Lung (tissue), 12 donors: ENCODE measurements around the gene ULK4. TPM values are rescaled to one million over a fixed set of nuclear protein-coding genes. Genes with fewer than 3 reads are reported as not detected.

Experiments used
- ATAC-seq: fragments of 200-7000 bp; cut with Tn5 transposase; one replicate; pipeline ENCODE4 v1.9.1; 2020; ENCODE audit warnings: moderate number of reproducible peaks; ENCODE audit not compliant: insufficient read depth, low FRiP score
- DNase-seq, 3 donors: peaks; one replicate each; pipeline ENCODE4 v3.0.0-alpha.2; 2013 to 2017
- H3K27ac ChIP-seq, 2 donors: one replicate each; pipeline ENCODE4 v1.5.1; 2013; ENCODE audit warnings: mild to moderate bottlenecking in 2 of 2, moderate library complexity in 2 of 2, control low read depth in 1 of 2, inconsistent platforms in 1 of 2, low read depth in 1 of 2, low read length in 1 of 2
- H3K27me3 ChIP-seq, 3 donors: one replicate each; pipeline ENCODE4 v1.5.1; 2013; ENCODE audit warnings: low read length in 2 of 3; ENCODE audit not compliant: control insufficient read depth in 3 of 3, insufficient read depth in 3 of 3
- H3K36me3 ChIP-seq, 4 donors: one replicate each; pipeline ENCODE4 v1.5.1; 2013; ENCODE audit warnings: low read length in 4 of 4, mild to moderate bottlenecking in 1 of 4, moderate library complexity in 1 of 4; ENCODE audit not compliant: control insufficient read depth in 4 of 4, insufficient read depth in 4 of 4
- H3K4me1 ChIP-seq, 5 donors: one replicate each; pipeline ENCODE4 v1.5.1; 2013; ENCODE audit warnings: low read length in 5 of 5, mild to moderate bottlenecking in 2 of 5, moderate library complexity in 1 of 5; ENCODE audit not compliant: control insufficient read depth in 5 of 5, insufficient read depth in 5 of 5
- H3K4me3 ChIP-seq: one replicate; pipeline ENCODE4 v1.5.1; 2013; ENCODE audit warnings: mild to moderate bottlenecking, control low read depth, moderate library complexity
- H3K9ac ChIP-seq, 2 donors: one replicate each; pipeline ENCODE4 v1.5.1; 2013; ENCODE audit warnings: low read length in 2 of 2, control low read depth in 1 of 2; ENCODE audit not compliant: insufficient read depth in 1 of 2
- H3K9me3 ChIP-seq, 4 donors: one replicate each; pipeline ENCODE4 v1.5.1; 2013; ENCODE audit warnings: low read length in 3 of 4, mild to moderate bottlenecking in 1 of 4, moderate library complexity in 1 of 4; ENCODE audit not compliant: control insufficient read depth in 4 of 4, insufficient read depth in 3 of 4
- CTCF ChIP-seq: IDR thresholded peaks from 2 replicates; pipeline ENCODE4 v1.5.1; 2012; ENCODE audit warnings: mild to moderate bottlenecking; ENCODE audit errors: control extremely low read depth, extremely low read depth
- WGBS, 2 donors: extraction: QIAGEN DNeasy Blood & Tissue Kit; methylation state at CpG; one replicate each; pipeline ENCODE4 v1.1.7; 2013; 5-methylcytosine and 5-hydroxymethylcytosine counted together
- polyA plus RNA-seq, 2 donors: library from polyadenylated mRNA; stranded (reverse); fragments of 200-250 nt; gene quantifications; one replicate each; pipeline ENCODE4 v1.2.1, GENCODE V29; 2013
- total RNA-seq, 2 donors: library from RNA; depleted of rRNA in 1 of 2; stranded (reverse); fragments of >200 nt in 1 of 2; gene quantifications; one replicate each; pipeline ENCODE4 v1.2.1, GENCODE V29; 2014 to 2021
- donor health status: control.
- donor health status: control.
- donor health status: Bipolar disorder and iron deficiency.
- donor health status: healthy.
- donor health status: DM: yes; HTN: yes; CAD: no.

The ULK4 gene
- total and polyA plus RNA-seq, 4 donors = 2.8 to 56.0 (median 12.6) TPM

DNA sequence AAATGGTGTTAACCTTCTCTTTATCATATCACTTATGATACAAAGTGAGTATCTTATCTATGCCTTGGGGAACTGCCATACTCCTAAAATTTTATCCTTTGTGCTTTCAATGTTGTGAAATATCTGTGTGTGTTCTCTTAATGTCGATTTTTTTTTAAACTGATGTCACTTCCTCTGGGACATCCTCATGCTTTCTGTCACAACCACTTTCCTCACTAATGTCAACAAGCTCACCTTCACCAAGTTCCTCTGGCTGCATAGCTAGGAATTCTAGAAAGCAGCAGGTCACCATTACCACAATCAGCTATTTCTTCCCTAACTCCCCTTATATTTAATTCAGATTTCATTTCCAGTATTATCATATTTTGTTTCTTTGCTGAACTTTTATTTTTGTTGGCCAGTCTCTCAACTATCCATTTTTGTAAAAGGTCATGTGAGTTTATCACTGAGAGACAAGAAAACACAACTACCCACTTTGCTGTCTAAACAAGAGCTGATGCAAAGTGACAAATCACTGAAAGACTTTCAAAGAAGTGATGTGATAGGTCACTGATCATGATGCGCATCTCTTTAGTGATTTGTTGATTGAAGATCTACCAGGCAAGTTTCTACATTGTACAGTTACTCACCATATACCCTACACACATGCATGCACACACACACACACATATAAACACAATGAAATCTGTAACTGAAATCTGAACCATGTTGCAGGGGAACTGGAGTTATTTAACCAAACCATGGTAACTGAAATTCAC, 369.0 kb downstream of the ULK4 start:
- Histone ChIP-seq H3K27ac (no peak overlapping the region), H3K9me3 (no peaks in the 10 kb centered on the region), H3K9ac (no peak overlapping the region), H3K4me1 (peaks cover 0 to 2% (median 0%) of the 10 kb centered on the region in 5 donors), H3K36me3 (no peaks in the 10 kb centered on the region), H3K4me3 (no peak overlapping the region), H3K27me3 (no peaks in the 10 kb centered on the region)
- DNase-seq (no peak), ATAC-seq (no peak)
- TF ChIP-seq CTCF = no peak
- 55 to 57% methylated on average over 2 of the region's 2 CpGs for WGBS, 2 donors

- no peak overlapping the region for H3K9ac ChIP-seq
- H3K27ac ChIP-seq = no peak overlapping the region
- WGBS, 2 donors = 97 to 98% methylated on average over 2 of the region's 2 CpGs
- H3K27me3 ChIP-seq = no peaks in the 10 kb centered on the region
- DNase-seq = no peak
- H3K4me1 ChIP-seq = no peaks in the 10 kb centered on the region
- no peak for TF ChIP-seq CTCF
- no peak for ATAC-seq
- H3K9me3 ChIP-seq = no peaks in the 10 kb centered on the region
- no peaks in the 10 kb centered on the region for H3K36me3 ChIP-seq
- no peak overlapping the region for H3K4me3 ChIP-seq
Measured at GRCh38 chr3:41583014-41583413, 378.9 kb downstream of the ULK4 start.

- no peak for TF ChIP-seq CTCF
- H3K4me1 ChIP-seq = no peaks in the 10 kb centered on the region
- ATAC-seq = no peak
- no peak overlapping the region for H3K4me3 ChIP-seq
- DNase-seq = no peak
- no peaks in the 10 kb centered on the region for H3K27me3 ChIP-seq
- H3K36me3 ChIP-seq = no peaks in the 10 kb centered on the region
- no peak overlapping the region for H3K9ac ChIP-seq
- H3K9me3 ChIP-seq = no peaks in the 10 kb centered on the region
- H3K27ac ChIP-seq = no peak overlapping the region
- WGBS, 2 donors = 80 to 90% methylated on average over 4 of the region's 4 CpGs
Measured at GRCh38 chr3:41581700-41582099, 380.2 kb downstream of the ULK4 start.
